Mammary epithelial cell (primary cell): Measurements from ENCODE around the gene KIF26B.

Experiments used
- CTCF ChIP-seq, 2 donors: IDR thresholded peaks in 1 of 2; conservative IDR thresholded peaks in 1 of 2; 2 replicates each; pipeline ENCODE4 v1.5.1; 2011 to 2012; ENCODE audit warnings: inconsistent platforms in 2 of 2, low read length in 2 of 2, mild to moderate bottlenecking in 2 of 2, control low read depth in 1 of 2, low read depth in 1 of 2; ENCODE audit not compliant: insufficient read depth in 1 of 2; ENCODE audit errors: extremely low read depth in 1 of 2
- EZH2 ChIP-seq: IDR thresholded peaks from 2 replicates; pipeline ENCODE4 v1.6.1; 2012; ENCODE audit warnings: low read length, inconsistent platforms, borderline replicate concordance

GRCh38 chr1:245464290-245464689, 309.5 kb downstream of the KIF26B start:
- no peak for TF ChIP-seq CTCF (conservative IDR thresholded peaks at IDR 0.05 in 1 of 2, IDR thresholded peaks at IDR 0.05 in 1 of 2; ENCODE audit: extremely low read depth in 1 of 2, insufficient read depth in 1 of 2, low read depth in 1 of 2, low read length in 2 of 2)
- TF ChIP-seq EZH2: no peak
